ENCODE results near the gene PCED1B. TPM values are rescaled to one million over a fixed set of nuclear protein-coding genes. Genes with fewer than 3 reads are reported as not detected.

PCED1B gene
- total and polyA plus RNA-seq, 4 donors = 2.2 to 8.2 (median 3.8) TPM

DNA sequence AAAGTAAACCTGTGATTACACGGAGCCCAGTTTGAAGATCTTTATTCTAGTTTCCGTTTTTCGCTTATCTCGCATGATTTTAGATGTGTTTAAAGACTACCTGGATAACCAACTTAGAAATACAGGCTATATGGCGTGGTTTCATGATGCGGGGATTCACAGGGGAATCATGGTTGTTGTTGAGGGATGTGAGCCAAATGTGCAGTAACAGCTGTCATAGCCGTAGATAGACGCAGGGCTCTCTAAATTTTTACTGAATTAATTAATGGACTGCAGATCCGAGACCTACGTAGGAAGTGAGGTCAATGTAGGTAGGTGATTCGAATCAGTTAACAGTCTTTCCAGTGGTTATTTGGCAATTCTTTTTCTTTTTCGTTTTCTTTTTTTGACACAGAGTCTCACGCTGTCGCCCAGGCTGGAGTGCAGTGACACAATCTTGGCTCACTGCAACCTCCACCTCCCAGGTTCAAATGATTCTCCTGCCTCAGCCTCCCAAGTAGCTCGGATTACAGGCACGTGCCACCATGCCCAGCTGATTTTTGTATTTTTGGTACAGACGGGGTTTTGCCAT is 145.2 kb downstream of the PCED1B start:
- no peak overlapping the region for H3K4me3 ChIP-seq
- TF ChIP-seq, protein P1, sequence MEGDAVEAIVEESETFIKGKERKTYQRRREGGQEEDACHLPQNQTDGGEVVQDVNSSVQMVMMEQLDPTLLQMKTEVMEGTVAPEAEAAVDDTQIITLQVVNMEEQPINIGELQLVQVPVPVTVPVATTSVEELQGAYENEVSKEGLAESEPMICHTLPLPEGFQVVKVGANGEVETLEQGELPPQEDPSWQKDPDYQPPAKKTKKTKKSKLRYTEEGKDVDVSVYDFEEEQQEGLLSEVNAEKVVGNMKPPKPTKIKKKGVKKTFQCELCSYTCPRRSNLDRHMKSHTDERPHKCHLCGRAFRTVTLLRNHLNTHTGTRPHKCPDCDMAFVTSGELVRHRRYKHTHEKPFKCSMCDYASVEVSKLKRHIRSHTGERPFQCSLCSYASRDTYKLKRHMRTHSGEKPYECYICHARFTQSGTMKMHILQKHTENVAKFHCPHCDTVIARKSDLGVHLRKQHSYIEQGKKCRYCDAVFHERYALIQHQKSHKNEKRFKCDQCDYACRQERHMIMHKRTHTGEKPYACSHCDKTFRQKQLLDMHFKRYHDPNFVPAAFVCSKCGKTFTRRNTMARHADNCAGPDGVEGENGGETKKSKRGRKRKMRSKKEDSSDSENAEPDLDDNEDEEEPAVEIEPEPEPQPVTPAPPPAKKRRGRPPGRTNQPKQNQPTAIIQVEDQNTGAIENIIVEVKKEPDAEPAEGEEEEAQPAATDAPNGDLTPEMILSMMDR (IDR thresholded peaks at IDR 0.05; ENCODE audit: control extremely low read depth, extremely low read depth) = no peak
- no peak overlapping the region for H3K27ac ChIP-seq (ENCODE audit: low read depth in 1 of 2, low read length in 1 of 2)
- no peak for DNase-seq
- ATAC-seq (ENCODE audit: insufficient read depth, low FRiP score) = no peak
- WGBS, 2 donors = 90% methylated on average over 17 of the region's 17 CpGs
- no peak overlapping the region for H3K9ac ChIP-seq (ENCODE audit: insufficient read depth in 1 of 2, low read length in 2 of 2)
- no peaks in the 10 kb centered on the region for H3K9me3 ChIP-seq (ENCODE audit: control insufficient read depth in 4 of 4, insufficient read depth in 3 of 4, low read length in 3 of 4)
- peaks cover 0 to 2% (median 0%) of the 10 kb centered on the region in 4 donors for H3K36me3 ChIP-seq (ENCODE audit: control insufficient read depth in 4 of 4, insufficient read depth in 4 of 4, low read length in 4 of 4)
- H3K27me3 ChIP-seq (ENCODE audit: control insufficient read depth in 3 of 3, insufficient read depth in 3 of 3, low read length in 2 of 3) = no peaks in the 10 kb centered on the region
- peaks cover 0 to 12% (median 4%) of the 10 kb centered on the region in 5 donors for H3K4me1 ChIP-seq (ENCODE audit: control insufficient read depth in 5 of 5, insufficient read depth in 5 of 5, low read length in 5 of 5)

DNA sequence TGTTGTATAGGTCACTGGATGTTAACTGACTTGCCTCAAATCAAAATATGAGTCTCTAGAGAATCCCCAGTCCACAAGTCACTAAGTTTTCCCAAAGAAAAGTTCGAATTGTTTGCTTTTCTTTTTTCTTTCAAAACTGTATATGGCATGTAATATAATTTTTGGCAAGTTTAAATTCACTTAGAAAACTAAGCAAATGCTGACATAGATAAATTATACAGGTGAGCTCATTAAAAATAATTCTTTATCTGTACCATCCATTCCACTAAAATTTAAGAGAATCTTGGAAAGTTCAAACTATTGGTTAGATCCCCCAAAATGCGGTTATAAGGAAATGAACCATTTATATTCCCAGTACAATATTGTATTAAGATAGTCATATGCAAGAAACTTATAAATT is 145.9 kb downstream of the PCED1B start:
- peaks cover 0 to 12% (median 4%) of the 10 kb centered on the region in 5 donors for H3K4me1 ChIP-seq (ENCODE audit: control insufficient read depth in 5 of 5, insufficient read depth in 5 of 5, low read length in 5 of 5)
- H3K9me3 ChIP-seq (ENCODE audit: control insufficient read depth in 4 of 4, insufficient read depth in 3 of 4, low read length in 3 of 4) = no peaks in the 10 kb centered on the region
- DNase-seq = no peak
- H3K27ac ChIP-seq (ENCODE audit: low read depth in 1 of 2, low read length in 1 of 2) = no peak overlapping the region
- WGBS, 2 donors = 92 to 94% methylated on average over 2 of the region's 2 CpGs
- H3K4me3 ChIP-seq = no peak overlapping the region
- H3K36me3 ChIP-seq (ENCODE audit: control insufficient read depth in 4 of 4, insufficient read depth in 4 of 4, low read length in 4 of 4) = peaks cover 0 to 2% (median 0%) of the 10 kb centered on the region in 4 donors
- H3K9ac ChIP-seq (ENCODE audit: insufficient read depth in 1 of 2, low read length in 2 of 2) = no peak overlapping the region
- H3K27me3 ChIP-seq (ENCODE audit: control insufficient read depth in 3 of 3, insufficient read depth in 3 of 3, low read length in 2 of 3) = no peaks in the 10 kb centered on the region
- ATAC-seq (ENCODE audit: insufficient read depth, low FRiP score) = no peak
- TF ChIP-seq, protein P1 (IDR thresholded peaks at IDR 0.05; ENCODE audit: control extremely low read depth, extremely low read depth) = no peak

DNA sequence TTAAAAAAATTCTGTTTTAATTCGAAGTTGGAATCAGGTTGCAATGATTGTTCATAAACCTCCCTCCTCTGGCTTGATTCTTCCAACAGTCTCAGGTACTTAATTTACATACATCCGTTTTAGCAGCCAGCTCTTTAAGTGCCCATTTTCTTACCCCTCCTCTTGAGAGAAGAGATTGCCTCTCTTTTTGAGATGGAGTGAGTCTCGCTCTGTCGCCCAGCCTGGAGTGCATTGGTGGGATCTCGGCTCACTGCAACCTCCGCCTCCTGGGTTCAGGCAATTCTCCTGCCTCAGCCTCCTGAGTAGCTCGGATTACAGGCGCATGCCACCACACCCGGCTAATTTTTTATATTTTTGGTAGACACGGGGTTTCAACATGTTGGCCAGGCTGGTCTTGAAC is 146.8 kb downstream of the PCED1B start:
- Histone ChIP-seq H3K36me3 (ENCODE audit: control insufficient read depth in 4 of 4, insufficient read depth in 4 of 4, low read length in 4 of 4) (peaks cover 0 to 2% (median 0%) of the 10 kb centered on the region in 4 donors), H3K27ac (ENCODE audit: low read depth in 1 of 2, low read length in 1 of 2) (no peak overlapping the region), H3K4me1 (ENCODE audit: control insufficient read depth in 5 of 5, insufficient read depth in 5 of 5, low read length in 5 of 5) (peaks cover 0 to 12% (median 4%) of the 10 kb centered on the region in 5 donors), H3K9me3 (ENCODE audit: control insufficient read depth in 4 of 4, insufficient read depth in 3 of 4, low read length in 3 of 4) (no peaks in the 10 kb centered on the region), H3K9ac (ENCODE audit: insufficient read depth in 1 of 2, low read length in 2 of 2) (no peak overlapping the region), H3K27me3 (ENCODE audit: control insufficient read depth in 3 of 3, insufficient read depth in 3 of 3, low read length in 2 of 3) (no peaks in the 10 kb centered on the region), H3K4me3 (no peak overlapping the region)
- TF ChIP-seq, protein P1 (IDR thresholded peaks at IDR 0.05; ENCODE audit: control extremely low read depth, extremely low read depth) = no peak
- DNase-seq (no peak), ATAC-seq (ENCODE audit: insufficient read depth, low FRiP score) (no peak)
- WGBS, 2 donors = 91 to 96% methylated on average over 10 of the region's 10 CpGs

DNA sequence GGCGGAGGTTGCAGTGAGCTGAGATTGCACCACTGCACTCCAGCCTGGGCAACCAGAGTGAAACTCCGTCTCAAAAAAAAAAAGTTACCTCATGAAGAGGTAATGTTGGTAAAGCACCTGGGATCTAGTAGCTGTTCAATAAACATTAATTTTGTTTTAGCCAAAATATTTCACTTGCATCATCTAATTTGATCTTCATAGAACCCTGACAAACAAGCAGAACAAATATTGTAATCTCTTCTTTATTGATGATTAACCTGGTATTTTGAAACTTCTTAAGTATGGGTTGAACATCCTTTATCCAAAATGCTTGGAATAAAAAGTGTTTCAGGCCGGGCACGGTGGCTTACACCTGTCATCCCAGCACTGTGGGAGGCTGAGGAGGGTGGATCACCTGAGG is 149.4 kb downstream of the PCED1B start:
- Histone ChIP-seq H3K4me1 (ENCODE audit: control insufficient read depth in 5 of 5, insufficient read depth in 5 of 5, low read length in 5 of 5) (peaks cover 0 to 4% (median 0%) of the 10 kb centered on the region in 5 donors), H3K36me3 (ENCODE audit: control insufficient read depth in 4 of 4, insufficient read depth in 4 of 4, low read length in 4 of 4) (peaks cover 0 to 2% (median 0%) of the 10 kb centered on the region in 4 donors), H3K9ac (ENCODE audit: insufficient read depth in 1 of 2, low read length in 2 of 2) (no peak overlapping the region), H3K27ac (ENCODE audit: low read depth in 1 of 2, low read length in 1 of 2) (no peak overlapping the region), H3K9me3 (ENCODE audit: control insufficient read depth in 4 of 4, insufficient read depth in 3 of 4, low read length in 3 of 4) (peaks cover 0 to 2% (median 0%) of the 10 kb centered on the region in 4 donors), H3K27me3 (ENCODE audit: control insufficient read depth in 3 of 3, insufficient read depth in 3 of 3, low read length in 2 of 3) (no peaks in the 10 kb centered on the region), H3K4me3 (no peak overlapping the region)
- DNase-seq (no peak), ATAC-seq (ENCODE audit: insufficient read depth, low FRiP score) (no peak)
- TF ChIP-seq, protein P1 (IDR thresholded peaks at IDR 0.05; ENCODE audit: control extremely low read depth, extremely low read depth) = no peak
- 83 to 90% methylated on average over 4 of the region's 4 CpGs for WGBS, 2 donors

Data from lung (tissue), 12 donors.